NCI-H526 treated with DMSO at 0.1 percent for 48 hours (cell line): ENCODE measurements around the gene SCN1A.
A peak's percentile ranks its signal among the peaks of the same experiment; 100 is the strongest.
"Not testable (repeated sequence)": the region's sequence is repeated elsewhere in the genome, so short reads cannot be mapped to it uniquely, and the experiment has no call there.

ENCODE experiments used
- DNase-seq: peaks from one replicate; lab custom pipeline; 2025; lab: John Stamatoyannopoulos, UW

The SCN1A gene

GRCh38 chr2:166135152-166135848, 7.5 kb upstream of the SCN1A start:
- DNase-seq, result peak; percentile 78

- DNase-seq, result peak; percentile 95
Measured at GRCh38 chr2:166134252-166135151, 6.7 kb upstream of the SCN1A start.

- no peak for DNase-seq
Measured at GRCh38 chr2:166133653-166134052, 5.8 kb upstream of the SCN1A start.

- no peak for DNase-seq
Measured at GRCh38 chr2:166128156-166128505, 311 bp upstream of the SCN1A start.

- DNase-seq, result no peak
Measured at GRCh38 chr2:166126007-166126639, 1.7 kb downstream of the SCN1A start.

- DNase-seq, result no peak
Measured at GRCh38 chr2:166125557-166125956, 2.3 kb downstream of the SCN1A start.

- DNase-seq, result no peak
Measured at GRCh38 chr2:166118180-166118579, 9.6 kb downstream of the SCN1A start.

- no peak for DNase-seq
Measured at GRCh38 chr2:166117491-166117890, 10.3 kb downstream of the SCN1A start.

GRCh38 chr2:166115589-166115988, 12.2 kb downstream of the SCN1A start:
- no peak for DNase-seq

- DNase-seq, result no peak
Measured at GRCh38 chr2:166112193-166112605, 15.6 kb downstream of the SCN1A start.

GRCh38 chr2:166106431-166107015, 21.3 kb downstream of the SCN1A start:
- peak; percentile 11 for DNase-seq

- no peak for DNase-seq
Measured at GRCh38 chr2:166104773-166105172, 23.0 kb downstream of the SCN1A start.

GRCh38 chr2:166104084-166104483, 23.7 kb downstream of the SCN1A start:
- no peak for DNase-seq

- DNase-seq, result not testable (repeated sequence)
Measured at GRCh38 chr2:166103277-166103676, 24.5 kb downstream of the SCN1A start.

- no peak for DNase-seq
Measured at GRCh38 chr2:166094325-166094724, 33.5 kb downstream of the SCN1A start.

GRCh38 chr2:166092889-166093288, 34.9 kb downstream of the SCN1A start:
- no peak for DNase-seq

GRCh38 chr2:166091439-166091838, 36.4 kb downstream of the SCN1A start:
- no peak for DNase-seq

- DNase-seq, result no peak
Measured at GRCh38 chr2:166090908-166091307, 36.9 kb downstream of the SCN1A start.

GRCh38 chr2:166090346-166090745, 37.5 kb downstream of the SCN1A start:
- no peak for DNase-seq

GRCh38 chr2:166088634-166089033, 39.2 kb downstream of the SCN1A start:
- DNase-seq, result no peak

GRCh38 chr2:166084301-166084700, 43.5 kb downstream of the SCN1A start:
- no peak for DNase-seq

GRCh38 chr2:166082736-166083135, 45.1 kb downstream of the SCN1A start:
- no peak for DNase-seq
